Urothelium cell line (cell line): ENCODE results near the gene ABCA7.

ENCODE experiments used
- DNase-seq: peaks from one replicate; pipeline ENCODE4 v3.0.0; 2011; ENCODE audit warnings: low spot score, mixed read lengths
- FAIRE-seq: peaks from 2 replicates; lab custom pipeline; 2011; peaks lifted over from hg19 to GRCh38; lab: Jason Lieb, UNC

The ABCA7 gene

GRCh38 chr19:1070931-1071791 is 31.3 kb downstream of the ABCA7 start:
- DNase-seq (no peak), FAIRE-seq (no peak)

DNA sequence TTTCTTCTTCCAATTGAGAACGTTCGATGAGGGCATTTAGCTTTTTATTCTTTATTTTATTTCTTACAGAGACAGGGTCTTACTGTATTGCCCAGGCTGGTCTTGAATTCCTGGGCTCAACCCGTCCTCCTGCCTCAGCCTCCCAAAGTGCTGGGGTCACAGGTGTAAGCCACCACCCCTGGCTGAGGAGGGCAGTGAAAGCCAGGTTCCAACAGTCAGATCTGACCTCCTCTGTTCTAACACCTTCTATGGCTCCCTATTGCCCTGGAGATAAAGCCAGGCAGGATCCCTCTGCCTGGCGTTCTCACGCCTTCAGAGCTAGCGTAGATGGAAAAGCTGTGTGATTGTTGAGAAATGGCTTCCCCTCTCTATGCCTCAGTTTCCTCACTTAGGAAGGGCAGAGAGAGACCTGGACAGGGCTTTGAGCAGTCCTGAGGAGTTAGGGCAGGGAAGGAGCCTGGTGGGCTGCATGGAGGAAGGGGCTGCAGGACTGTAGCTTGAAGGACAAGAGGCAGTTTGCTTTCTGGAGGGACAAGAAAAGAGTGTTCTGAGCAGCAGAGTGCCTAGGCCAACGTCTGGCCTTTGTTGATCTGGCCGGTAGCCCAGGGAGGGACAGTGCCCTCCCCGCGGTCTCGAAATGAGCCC is 32.6 kb downstream of the ABCA7 start:
- no peak for DNase-seq
- FAIRE-seq: no peak

DNA sequence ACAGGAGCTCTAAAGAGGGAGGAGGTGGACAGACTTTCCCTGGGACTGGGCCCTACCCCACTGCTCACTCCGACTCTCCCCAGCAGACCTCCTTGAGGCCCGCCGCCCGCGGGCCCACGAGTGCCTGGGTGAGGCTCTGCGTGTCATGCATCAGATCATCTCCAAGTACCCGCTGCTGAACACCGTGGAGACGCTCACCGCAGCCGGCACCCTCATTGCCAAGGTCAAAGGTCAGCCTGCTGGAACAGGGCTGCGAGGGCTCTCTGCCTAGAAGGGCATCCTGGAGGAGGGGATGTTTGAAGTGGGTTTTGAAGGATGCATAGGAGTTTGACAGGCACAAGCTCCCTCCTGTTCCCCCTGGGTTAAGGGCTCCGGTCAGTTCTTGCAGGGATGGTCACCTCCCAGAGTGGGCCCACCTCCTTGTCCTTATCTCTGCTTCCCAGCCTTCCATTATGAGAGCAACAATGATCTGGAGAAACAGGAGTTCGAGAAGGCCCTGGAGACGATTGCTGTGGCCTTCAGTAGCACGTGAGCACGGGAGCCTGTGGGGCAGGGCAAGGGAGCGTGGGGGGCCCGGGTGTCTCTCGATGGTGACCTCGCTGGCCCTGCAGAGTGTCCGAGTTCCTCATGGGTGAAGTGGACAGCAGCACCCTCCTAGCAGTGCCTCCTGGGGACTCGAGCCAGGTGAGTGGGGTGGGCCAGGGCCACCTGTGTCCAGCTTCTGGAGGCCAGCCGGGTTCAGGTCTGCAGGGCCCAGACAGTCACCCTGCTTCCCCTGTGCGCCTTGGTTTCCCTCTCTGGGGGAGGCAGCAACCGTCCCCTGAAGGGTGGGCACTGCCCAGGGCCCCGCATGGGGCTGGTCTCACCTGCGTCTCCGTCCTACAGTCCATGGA is 33.4 kb downstream of the ABCA7 start:
- DNase-seq (no peak), FAIRE-seq (no peak)

DNA sequence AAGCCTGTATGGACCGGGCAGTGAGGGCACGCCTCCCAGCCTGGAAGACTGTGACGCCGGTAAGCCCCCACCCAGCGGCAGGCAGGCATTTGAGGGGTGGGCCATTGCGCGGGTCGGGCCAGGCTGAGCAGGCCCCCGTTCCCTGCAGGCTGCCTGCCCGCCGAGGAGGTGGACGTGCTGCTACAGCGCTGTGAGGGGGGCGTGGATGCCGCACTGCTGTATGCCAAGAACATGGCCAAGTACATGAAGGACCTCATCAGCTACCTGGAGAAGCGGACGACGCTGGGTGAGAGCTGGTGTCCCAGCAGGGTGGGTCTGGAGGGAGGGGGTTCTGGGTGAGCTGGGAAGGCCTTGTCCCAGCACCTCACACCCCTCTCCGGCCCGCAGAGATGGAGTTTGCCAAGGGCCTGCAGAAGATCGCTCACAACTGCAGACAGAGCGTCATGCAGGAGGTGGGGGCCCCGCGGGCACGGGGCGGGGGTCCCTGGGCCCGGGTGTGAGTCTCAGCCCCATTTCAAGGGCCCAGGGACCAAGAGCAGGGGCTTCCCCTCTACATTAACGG is 34.1 kb downstream of the ABCA7 start:
- DNase-seq (no peak), FAIRE-seq (no peak)

DNA sequence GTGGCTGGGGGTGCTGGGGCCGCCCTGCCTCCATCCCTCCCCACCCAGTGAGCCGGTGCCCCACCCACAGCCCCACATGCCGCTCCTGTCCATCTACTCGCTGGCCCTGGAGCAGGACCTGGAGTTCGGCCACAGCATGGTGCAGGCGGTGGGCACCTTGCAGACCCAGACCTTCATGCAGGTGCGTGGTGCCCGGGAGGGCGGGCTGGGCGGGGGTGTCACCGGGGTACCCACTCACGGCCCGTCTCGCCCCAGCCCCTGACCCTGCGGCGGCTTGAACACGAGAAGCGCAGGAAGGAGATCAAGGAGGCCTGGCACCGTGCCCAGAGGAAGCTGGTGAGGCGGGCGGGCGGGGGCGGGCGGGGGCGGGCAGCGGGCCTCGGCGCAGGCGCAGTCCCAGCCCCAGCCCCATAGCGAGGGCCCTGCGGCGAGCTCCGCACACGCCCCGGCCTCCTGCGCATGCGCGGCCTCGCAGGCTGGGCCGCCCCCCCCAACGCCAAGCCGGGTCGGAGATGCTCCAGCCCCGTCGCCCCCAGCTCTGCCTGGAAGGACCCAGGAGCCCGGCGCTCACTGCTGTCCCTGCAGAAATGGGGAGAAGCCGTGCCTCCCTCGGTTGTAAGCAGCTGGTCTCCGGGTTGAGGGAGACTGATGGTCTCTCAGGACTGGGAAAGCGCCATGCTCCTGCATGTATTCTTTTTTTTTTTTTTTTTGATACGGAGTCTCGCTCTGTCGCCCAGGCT is 34.8 kb downstream of the ABCA7 start:
- no peak for FAIRE-seq
- DNase-seq: peak; percentile 51

GRCh38 chr19:1076046-1076386 is 36.1 kb downstream of the ABCA7 start:
- FAIRE-seq: no peak
- no peak for DNase-seq

DNA sequence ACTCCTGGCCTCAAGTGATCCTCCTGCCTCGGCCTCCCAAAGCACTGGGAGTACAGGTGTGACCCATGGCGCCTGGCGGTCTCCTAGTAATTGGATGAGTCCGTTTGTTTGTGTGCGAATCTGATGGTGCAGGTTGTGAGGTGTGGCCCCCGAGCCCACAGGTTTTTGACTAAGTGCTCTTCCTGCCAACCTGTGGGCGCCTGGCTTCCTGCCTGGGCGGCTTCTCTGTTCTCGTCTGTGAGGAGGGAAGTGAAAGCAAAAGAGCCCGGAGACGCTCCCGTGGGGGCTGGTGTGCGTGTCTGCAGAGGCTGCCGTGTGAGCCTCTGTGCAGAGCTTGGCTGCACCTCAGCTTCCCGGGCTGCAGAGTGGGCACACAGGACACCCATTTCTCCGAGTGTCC is 37.0 kb downstream of the ABCA7 start:
- FAIRE-seq: no peak
- peak; percentile 25 for DNase-seq

DNA sequence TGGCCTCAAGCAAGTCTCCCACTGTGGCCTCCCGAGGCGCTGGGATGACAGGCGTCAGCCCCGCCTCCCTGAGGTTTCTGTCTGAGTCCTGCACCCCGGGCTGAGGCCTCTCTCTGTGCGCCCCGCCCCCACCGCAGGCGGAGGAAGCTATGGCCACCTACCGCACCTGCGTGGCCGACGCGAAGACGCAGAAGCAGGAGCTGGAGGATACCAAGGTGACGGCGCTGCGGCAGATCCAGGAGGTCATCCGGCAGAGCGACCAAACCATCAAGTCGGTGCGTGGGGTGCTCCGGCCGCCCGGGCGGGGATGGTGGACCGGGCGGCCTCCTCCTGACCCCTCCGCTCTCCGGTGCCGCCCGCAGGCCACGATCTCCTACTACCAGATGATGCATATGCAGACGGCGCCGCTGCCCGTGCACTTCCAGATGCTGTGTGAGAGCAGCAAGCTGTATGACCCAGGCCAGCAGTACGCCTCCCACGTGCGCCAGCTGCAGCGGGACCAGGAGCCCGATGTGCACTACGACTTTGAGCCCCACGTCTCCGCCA is 39.7 kb downstream of the ABCA7 start:
- FAIRE-seq: no peak
- no peak for DNase-seq

DNA sequence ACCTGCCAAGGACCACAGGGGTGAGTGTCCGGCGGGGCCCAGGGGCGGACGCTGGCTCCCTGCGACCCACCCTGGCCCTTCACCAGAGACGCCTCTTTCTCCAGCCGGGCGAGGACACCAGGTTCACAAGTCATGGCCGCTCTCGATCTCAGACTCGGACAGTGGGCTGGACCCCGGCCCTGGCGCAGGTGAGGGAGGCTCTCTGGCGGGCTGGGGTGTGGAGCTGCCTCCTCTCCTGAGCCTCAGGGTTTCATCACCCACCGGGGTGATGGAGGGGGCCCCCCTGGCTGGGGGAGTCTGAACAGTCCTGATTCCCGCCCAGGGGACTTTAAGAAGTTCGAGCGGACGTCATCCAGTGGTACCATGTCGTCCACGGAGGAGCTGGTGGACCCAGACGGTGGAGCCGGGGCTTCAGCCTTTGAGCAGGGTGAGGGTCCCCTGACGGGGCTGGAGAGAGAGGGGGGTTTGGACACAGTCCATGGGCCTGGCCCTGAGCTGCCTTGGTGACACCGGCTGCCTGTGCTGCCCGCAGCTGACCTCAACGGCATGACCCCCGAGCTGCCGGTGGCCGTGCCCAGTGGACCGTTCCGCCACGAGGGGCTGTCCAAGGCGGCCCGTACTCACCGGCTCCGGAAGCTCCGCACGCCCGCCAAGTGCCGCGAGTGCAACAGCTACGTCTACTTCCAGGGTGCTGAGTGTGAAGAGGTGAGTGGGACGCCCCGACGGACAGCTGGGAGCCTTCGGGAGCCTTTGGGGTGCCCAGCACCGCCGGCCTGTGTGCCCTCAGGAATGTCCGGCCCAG is 40.7 kb downstream of the ABCA7 start:
- no peak for DNase-seq
- FAIRE-seq: no peak

GRCh38 chr19:1081301-1082164 is 41.6 kb downstream of the ABCA7 start:
- FAIRE-seq: no peak
- DNase-seq: no peak

DNA sequence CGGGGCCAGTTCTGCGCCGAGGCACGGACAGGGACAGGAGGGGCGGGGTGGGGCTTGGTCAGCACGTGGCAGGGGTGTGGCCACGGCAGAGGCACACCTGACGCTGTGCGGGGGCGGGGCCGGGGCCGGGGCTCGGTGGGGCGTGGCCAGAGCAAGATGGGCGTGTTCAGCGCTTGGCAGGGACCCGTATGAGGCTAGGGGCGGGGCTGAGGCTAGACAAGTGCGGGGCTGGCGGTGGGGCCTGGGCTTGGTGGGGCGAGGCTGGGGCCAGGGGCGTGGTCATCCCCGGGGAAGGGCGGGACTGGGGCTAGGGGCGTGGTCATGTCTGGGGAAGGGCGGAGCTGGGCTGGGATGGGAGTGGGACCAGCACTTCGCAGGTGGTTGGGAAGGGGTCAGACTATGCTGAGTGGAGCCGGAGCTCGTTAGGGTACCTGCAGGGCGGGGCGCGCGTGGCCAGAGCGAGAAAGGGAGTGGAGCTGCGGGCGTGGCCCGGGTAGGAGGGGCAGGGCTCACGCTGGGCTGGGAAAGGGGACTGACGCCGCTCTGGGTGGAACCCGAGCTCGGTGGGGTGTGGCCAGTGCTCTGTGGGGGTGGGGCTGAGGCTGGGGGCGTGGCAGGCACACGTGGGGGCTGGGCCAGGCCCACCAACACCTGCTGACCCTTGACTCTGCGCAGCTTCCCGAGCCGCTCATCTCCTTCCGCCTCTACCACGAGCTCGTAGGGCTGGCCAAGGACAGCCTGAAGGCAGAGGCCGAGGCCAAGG is 42.4 kb downstream of the ABCA7 start:
- FAIRE-seq: no peak

GRCh38 chr19:1082928-1083816 is 43.3 kb downstream of the ABCA7 start:
- FAIRE-seq: no peak
- DNase-seq: no peak

More for the DNA sequence above, 42.4 kb downstream of the ABCA7 start:
- DNase-seq: peak; percentile 13

GRCh38 chr19:1084024-1084868 is 44.3 kb downstream of the ABCA7 start:
- DNase-seq (no peak), FAIRE-seq (no peak)

- FAIRE-seq (no peak), DNase-seq (no peak)
These were observed 45.2 kb downstream of the ABCA7 start for GRCh38 chr19:1085053-1085658.

DNA sequence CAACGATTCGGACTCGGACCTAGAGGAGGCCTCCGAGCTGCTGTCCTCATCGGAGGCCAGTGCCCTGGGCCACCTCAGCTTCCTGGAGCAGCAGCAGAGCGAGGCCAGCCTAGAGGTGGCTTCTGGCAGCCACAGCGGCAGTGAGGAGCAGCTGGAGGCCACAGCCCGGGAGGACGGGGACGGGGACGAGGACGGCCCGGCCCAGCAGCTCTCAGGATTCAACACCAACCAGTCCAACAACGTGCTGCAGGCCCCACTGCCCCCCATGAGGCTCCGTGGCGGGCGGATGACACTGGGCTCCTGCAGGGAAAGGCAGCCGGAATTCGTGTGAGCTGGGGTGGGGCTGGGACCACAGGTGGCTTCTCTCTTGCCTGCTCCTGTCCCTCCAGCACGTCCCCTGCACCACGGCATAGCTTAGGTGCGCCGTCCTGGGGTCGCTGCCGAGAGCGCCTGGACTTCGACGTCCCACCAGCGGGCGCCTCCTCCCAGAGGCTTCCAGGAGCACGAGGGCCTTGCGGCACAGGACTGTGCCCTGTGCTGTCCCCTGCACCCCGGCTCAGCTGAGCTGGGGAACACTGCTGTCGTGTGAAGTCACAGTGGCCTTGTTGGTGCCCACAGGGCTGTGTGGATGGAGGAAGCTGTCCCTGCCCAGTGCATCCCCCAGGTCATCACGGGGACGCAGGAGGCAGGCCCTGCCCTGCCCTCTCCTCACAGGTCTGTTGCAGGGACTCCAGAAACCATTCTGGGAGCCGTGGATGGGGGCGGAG is 46.0 kb downstream of the ABCA7 start:
- no peak for FAIRE-seq
- DNase-seq: no peak
